SU-DHL-6 (cell line): ENCODE data around the gene GP1BA.

ENCODE experiments used
- H2AFZ ChIP-seq: fragments of 200-600 bp; sonication (generic); 2 replicates; pipeline ENCODE4 v1.6.1; 2014; ENCODE audit warnings: low read depth, mild to moderate bottlenecking, moderate library complexity, mixed read lengths, antibody characterized with exemption, low read length; ENCODE audit not compliant: severe bottlenecking
- H3F3A ChIP-seq: fragments of 200-600 bp; shearing (Covaris generic); 2 replicates; pipeline ENCODE4 v1.6.0; 2016; ENCODE audit warnings: antibody characterized with exemption, mild to moderate bottlenecking; ENCODE audit not compliant: insufficient read depth
- H3K27ac ChIP-seq: fragments of 200-600 bp; sonication (generic); 2 replicates; pipeline ENCODE4 v1.5.1; 2016; ENCODE audit warnings: low read depth, mild to moderate bottlenecking, low read length, moderate library complexity, mixed read lengths
- H3K27me3 ChIP-seq: fragments of 200-600 bp; sonication (generic), shearing (Covaris generic); 2 replicates; pipeline ENCODE4 v1.6.0; 2014; ENCODE audit warnings: mild to moderate bottlenecking, low read length
- H3K36me3 ChIP-seq: fragments of 200-600 bp; sonication (generic); 2 replicates; pipeline ENCODE4 v1.6.1; 2014; ENCODE audit warnings: mild to moderate bottlenecking, low read length, mixed read lengths
- H3K4me2 ChIP-seq: fragments of 300-600, 200-600 bp; shearing (Covaris generic), sonication (generic); 2 replicates; pipeline ENCODE4 v1.6.0; 2014; ENCODE audit warnings: low read length, low read depth, mild to moderate bottlenecking; ENCODE audit not compliant: poor library complexity, severe bottlenecking
- H3K4me3 ChIP-seq: fragments of 200-600 bp; sonication (generic); 2 replicates; pipeline ENCODE4 v1.5.1; 2014; ENCODE audit warnings: antibody characterized with exemption, low read length, mild to moderate bottlenecking, mixed read lengths; ENCODE audit not compliant: insufficient read depth, poor library complexity, severe bottlenecking
- H3K79me2 ChIP-seq: fragments of 200-600 bp; sonication (generic); 2 replicates; pipeline ENCODE4 v1.6.1; 2014; ENCODE audit warnings: mild to moderate bottlenecking, low read length, moderate library complexity; ENCODE audit not compliant: insufficient read depth
- H3K9ac ChIP-seq: fragments of 200-600 bp; sonication (generic); 2 replicates; pipeline ENCODE4 v1.7.0; 2014; ENCODE audit warnings: mild to moderate bottlenecking, low read length
- H3K9me2 ChIP-seq: fragments of 200-600 bp; sonication (generic); replicated peaks from 2 replicates; pipeline ENCODE4 v1.6.1; 2014; ENCODE audit warnings: low read length; ENCODE audit not compliant: insufficient read depth
- H3K9me3 ChIP-seq: fragments of 200-600 bp; sonication (generic); 2 replicates; pipeline ENCODE4 v1.6.1; 2014; ENCODE audit warnings: low read length, mixed read lengths; ENCODE audit not compliant: insufficient read depth
- H4K20me1 ChIP-seq: fragments of 200-600 bp; sonication (generic); 2 replicates; pipeline ENCODE4 v1.6.1; 2014; ENCODE audit warnings: low read depth, mild to moderate bottlenecking, antibody characterized with exemption, low read length, moderate library complexity, mixed read lengths
- CTCF ChIP-seq: fragments of 200-600 bp; sonication (generic); IDR thresholded peaks from one replicate; pipeline ENCODE4 v1.5.1; 2017; ENCODE audit warnings: antibody characterized with exemption, mild to moderate bottlenecking, low read length, moderate library complexity; ENCODE audit not compliant: insufficient read depth, poor library complexity, severe bottlenecking
- EZH2phosphoT487 ChIP-seq: fragments of 200-600 bp; sonication (generic), shearing (Covaris generic); conservative IDR thresholded peaks from 2 replicates; pipeline ENCODE4 v1.6.1; 2018; ENCODE audit warnings: mild to moderate bottlenecking, antibody characterized with exemption, low read length, moderate library complexity, mixed read lengths

The GP1BA gene

GRCh38 chr17:4973256-4974114 is 41.4 kb downstream of the GP1BA start:
- Histone ChIP-seq H4K20me1 (no peaks in the 10 kb centered on the region), H3K9ac (no peak overlapping the region), H3F3A (no peaks in the 10 kb centered on the region), H3K9me3 (no peaks in the 10 kb centered on the region), H3K27me3 (no peaks in the 10 kb centered on the region), H3K27ac (no peak overlapping the region), H3K4me2 (no peak overlapping the region), H3K9me2 (no peaks in the 10 kb centered on the region), H2AFZ (no peak overlapping the region), H3K79me2 (no peaks in the 10 kb centered on the region), H3K36me3 (no peaks in the 10 kb centered on the region), H3K4me3 (no peak overlapping the region)
- no peak for TF ChIP-seq CTCF
- no peak for TF ChIP-seq EZH2phosphoT487

GRCh38 chr17:4974115-4974670 is 42.1 kb downstream of the GP1BA start:
- TF ChIP-seq CTCF (no peak), EZH2phosphoT487 (no peak)
- Histone ChIP-seq H3K27ac (no peak overlapping the region), H4K20me1 (no peaks in the 10 kb centered on the region), H3K27me3 (no peaks in the 10 kb centered on the region), H3K4me2 (no peak overlapping the region), H3K9me2 (no peaks in the 10 kb centered on the region), H3K79me2 (no peaks in the 10 kb centered on the region), H3K9me3 (no peaks in the 10 kb centered on the region), H3F3A (no peaks in the 10 kb centered on the region), H3K4me3 (no peak overlapping the region), H3K9ac (no peak overlapping the region), H2AFZ (no peak overlapping the region), H3K36me3 (no peaks in the 10 kb centered on the region)

GRCh38 chr17:4978726-4979125 is 46.6 kb downstream of the GP1BA start:
- no peak overlapping the region for H3K27ac ChIP-seq
- 0 out of 2 replicates have a peak, but pooled peaks cover 4% of the 10 kb centered on the region for H3F3A ChIP-seq
- no peak overlapping the region for H3K4me3 ChIP-seq
- no peaks in the 10 kb centered on the region for H3K9me2 ChIP-seq
- no peaks in the 10 kb centered on the region for H3K36me3 ChIP-seq
- no peaks in the 10 kb centered on the region for H3K9me3 ChIP-seq
- H2AFZ ChIP-seq = no peak overlapping the region
- H3K9ac ChIP-seq = no peak overlapping the region
- no peaks in the 10 kb centered on the region for H3K27me3 ChIP-seq
- no peaks in the 10 kb centered on the region for H4K20me1 ChIP-seq
- TF ChIP-seq CTCF = no peak
- no peak for TF ChIP-seq EZH2phosphoT487
- H3K4me2 ChIP-seq = no peak overlapping the region
- H3K79me2 ChIP-seq = no peaks in the 10 kb centered on the region
